Measurements from ENCODE around the gene EIF4G3.

DNA sequence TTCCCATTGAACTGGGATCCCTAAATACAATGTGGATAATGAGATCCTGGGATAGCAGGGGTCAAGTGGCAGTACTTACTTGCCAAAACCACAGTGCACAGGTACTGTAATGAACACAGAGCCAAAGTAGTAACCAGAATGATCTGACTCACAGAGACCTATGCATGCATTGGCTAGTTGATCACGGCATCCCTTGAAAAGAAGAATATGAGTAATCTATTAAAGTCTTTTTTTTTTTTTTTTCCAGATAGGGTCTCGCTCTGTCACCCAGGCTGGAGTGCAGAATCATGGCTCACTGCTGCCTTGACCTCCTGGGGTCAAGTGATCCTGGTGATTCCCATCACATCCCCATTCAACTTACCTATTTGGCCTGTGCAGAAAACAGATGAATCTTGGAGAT is 29.4 kb upstream of the EIF4G3 start:
- TF ChIP-seq, protein P1, sequence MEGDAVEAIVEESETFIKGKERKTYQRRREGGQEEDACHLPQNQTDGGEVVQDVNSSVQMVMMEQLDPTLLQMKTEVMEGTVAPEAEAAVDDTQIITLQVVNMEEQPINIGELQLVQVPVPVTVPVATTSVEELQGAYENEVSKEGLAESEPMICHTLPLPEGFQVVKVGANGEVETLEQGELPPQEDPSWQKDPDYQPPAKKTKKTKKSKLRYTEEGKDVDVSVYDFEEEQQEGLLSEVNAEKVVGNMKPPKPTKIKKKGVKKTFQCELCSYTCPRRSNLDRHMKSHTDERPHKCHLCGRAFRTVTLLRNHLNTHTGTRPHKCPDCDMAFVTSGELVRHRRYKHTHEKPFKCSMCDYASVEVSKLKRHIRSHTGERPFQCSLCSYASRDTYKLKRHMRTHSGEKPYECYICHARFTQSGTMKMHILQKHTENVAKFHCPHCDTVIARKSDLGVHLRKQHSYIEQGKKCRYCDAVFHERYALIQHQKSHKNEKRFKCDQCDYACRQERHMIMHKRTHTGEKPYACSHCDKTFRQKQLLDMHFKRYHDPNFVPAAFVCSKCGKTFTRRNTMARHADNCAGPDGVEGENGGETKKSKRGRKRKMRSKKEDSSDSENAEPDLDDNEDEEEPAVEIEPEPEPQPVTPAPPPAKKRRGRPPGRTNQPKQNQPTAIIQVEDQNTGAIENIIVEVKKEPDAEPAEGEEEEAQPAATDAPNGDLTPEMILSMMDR (IDR thresholded peaks at IDR 0.05 in 8 of 11, conservative IDR thresholded peaks at IDR 0.05 in 3 of 11), result no peak
- TF ChIP-seq POLR2A (IDR thresholded peaks at IDR 0.05) (no peak), POLR2AphosphoS5 (IDR thresholded peaks at IDR 0.05) (no peak)

All from spleen (tissue), 7 donors.